HG02884 (cell line): Measurements from ENCODE around the gene LRBA.
"Not testable (repeated sequence)": the region's sequence is repeated elsewhere in the genome, so short reads cannot be mapped to it uniquely, and the experiment has no call there.

Source experiments
- ATAC-seq: cut with Tn5 transposase; IDR thresholded peaks from one replicate; pipeline ENCODE4 v1.9.1; 2021; ENCODE audit warnings: mild to moderate bottlenecking, moderate library complexity; ENCODE audit not compliant: unreplicated experiment

The LRBA gene

GRCh38 chr4:150679765-150680343, 335.2 kb downstream of the LRBA start:
- no peak for ATAC-seq

DNA sequence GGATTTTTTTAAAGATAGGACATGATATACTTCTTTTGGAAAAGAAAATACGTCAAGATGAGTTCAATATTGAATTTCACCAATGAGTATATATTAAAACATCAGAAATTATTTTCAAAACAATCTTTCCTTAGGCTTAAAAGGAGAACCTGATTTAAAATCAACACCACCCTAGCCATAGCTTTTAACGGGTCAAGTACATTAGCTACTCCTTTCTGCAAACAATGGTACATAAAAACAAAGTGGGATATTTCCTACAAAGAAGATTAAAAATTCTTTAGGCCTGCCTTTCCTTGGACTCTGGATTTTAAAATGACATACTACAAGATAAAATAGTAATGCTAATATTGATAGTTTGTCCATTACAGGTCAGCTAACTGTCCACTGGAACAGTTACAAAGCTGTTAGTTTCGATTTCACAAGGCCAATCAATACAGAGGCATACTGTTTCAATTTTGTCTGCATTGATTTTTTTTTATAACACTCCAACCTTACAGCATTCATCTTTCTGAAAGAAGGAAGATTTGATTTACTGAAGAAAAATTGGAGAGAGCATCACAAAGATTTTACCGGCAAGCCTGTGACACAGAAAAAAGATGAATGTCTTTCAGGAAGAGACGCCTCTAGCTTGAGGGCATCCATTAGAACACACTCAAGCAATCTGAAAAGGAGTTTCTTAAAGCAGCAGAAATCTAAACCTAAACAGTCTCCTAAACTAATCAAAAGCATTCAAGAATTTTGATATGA, 335.9 kb downstream of the LRBA start:
- ATAC-seq: no peak

DNA sequence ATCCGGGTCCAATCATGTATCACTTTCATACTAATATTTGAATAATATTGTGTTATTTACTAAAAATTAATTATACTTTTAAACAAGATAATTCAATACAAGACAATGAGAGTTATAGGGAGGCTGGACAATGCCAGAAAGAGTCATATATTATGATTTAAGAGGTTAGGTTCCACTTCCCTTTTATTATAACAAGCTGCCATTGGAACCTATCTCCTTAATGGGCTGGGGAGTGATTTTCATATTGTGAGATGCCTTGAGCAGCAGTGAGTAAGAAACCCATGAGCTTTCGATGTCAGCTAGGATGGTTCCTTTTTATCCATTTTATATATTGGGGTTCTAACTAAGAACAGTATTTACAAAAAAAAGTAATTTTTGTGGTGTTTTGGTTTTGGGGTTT, 341.3 kb downstream of the LRBA start:
- ATAC-seq: no peak

GRCh38 chr4:150668824-150669223, 346.3 kb downstream of the LRBA start:
- ATAC-seq: no peak

DNA sequence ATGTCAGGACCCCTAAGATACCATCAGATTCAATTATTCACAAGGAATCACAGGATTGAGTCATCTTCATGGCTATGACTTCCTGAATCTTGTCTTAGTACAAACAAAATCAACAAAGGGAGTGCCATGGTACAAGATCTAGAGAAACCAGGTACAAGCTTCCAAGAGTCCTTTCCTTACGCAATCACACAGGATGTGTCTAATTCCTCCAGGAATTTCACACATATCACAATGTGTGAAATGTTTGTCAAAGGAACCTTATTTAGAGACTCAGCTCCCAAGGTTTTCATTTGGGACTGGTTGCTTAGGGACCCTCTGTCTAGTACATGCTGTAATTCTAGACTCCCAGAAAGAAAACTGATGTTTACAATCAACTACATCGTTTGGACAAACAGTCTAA, 350.1 kb downstream of the LRBA start:
- no peak for ATAC-seq

- no peak for ATAC-seq
These were observed 352.4 kb downstream of the LRBA start for GRCh38 chr4:150662686-150663085.

DNA sequence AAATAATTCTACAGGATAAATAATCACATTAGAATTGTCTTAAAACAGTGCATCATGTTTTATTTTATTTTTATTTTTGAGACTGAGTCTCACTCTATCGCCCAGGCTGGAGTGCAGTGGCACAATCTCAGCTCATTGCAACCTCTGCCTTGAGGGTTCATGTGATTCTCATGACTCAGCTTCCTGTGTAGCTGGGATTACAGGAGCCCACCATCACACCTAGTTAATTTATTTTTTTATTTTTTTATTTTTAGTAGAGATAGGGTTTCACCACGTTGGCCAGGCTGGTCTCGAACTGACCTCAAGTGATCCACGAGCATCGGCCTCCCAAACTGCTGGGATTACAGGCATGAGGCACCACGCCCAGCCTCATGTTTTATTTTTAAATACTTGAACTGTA, 353.5 kb downstream of the LRBA start:
- ATAC-seq: not testable (repeated sequence)

DNA sequence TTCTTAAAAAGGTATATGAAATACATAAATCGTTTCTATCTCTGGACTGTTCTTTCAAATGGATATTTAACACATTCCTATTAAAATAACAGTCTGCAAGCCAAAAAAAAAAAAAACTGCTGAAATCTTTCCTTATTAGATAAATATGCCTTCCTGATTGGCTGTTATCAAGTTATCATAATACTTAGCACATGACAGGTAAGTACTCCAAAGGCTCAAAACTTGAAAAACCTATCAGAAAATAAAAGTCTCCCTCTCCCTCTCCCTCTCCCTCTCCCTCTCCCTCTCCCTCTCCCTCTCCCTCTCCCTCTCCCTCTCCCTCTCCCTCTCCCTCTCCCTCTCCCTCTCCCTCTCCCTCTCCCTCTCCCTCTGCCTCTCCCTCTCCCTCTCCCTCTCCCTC, 356.8 kb downstream of the LRBA start:
- ATAC-seq: not testable (repeated sequence)

DNA sequence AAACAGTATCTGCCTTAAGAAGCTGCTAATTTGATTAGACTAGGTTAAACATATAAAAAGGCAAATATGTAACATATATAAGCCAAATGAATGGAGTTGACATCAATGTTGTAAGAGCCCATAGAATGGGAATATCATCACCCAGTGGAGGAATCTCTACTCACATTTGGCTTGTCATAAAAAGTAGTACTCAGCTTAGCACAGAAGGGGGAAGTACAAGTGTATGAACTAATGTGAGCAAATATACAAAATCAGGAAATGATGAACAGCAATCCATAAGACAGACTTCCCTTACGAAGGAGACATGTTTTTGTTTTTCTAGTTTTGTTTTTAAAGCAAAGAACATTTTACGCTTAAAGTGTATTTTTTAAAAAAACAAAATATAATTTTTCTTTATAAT, 358.2 kb downstream of the LRBA start:
- no peak for ATAC-seq

GRCh38 chr4:150650751-150651150, 364.3 kb downstream of the LRBA start:
- ATAC-seq: no peak

DNA sequence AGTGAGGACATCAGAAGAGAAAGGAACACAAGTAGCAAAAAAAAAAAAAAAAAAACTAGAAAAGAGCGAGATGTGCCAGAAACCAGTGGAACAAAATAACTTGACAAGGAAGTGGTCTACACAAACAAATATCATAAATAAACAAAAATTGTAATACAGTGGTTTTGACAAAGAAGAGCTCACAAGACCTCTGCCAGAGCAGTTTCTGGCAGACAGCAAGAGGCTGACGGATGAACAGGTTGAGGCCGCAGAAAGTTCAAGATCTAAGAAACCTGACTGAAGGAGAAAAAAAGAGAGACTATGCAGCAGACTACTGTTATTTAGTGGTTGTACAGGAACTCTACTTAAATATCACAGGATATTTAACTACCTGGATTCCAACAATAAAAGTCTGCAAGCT, 367.0 kb downstream of the LRBA start:
- ATAC-seq: no peak

GRCh38 chr4:150647008-150647407, 368.1 kb downstream of the LRBA start:
- ATAC-seq: no peak

- no peak for ATAC-seq
These were observed 373.5 kb downstream of the LRBA start for GRCh38 chr4:150641612-150642011.

- no peak for ATAC-seq
These were observed 382.4 kb downstream of the LRBA start for GRCh38 chr4:150632639-150633038.

- no peak for ATAC-seq
These were observed 387.0 kb downstream of the LRBA start for GRCh38 chr4:150628073-150628472.

GRCh38 chr4:150625033-150625432, 390.1 kb downstream of the LRBA start:
- no peak for ATAC-seq

DNA sequence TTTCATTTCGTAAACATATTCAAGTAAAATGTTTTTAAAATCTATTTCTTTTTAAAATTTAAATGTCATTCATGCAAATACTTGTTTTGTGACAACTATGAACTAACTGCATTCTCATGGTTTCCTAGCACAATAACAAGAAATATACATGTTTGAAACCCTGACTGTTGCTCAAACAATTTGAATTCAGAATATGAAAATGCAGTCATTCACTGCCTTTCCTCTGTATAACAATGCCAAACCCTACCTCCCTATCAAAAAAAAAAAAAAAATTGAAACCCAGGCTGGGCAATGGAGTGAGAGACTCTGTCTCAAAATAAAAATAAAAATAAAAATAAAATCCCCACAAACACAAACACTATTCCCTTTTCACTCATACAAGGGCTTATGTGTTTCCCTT, 391.0 kb downstream of the LRBA start:
- no peak for ATAC-seq

DNA sequence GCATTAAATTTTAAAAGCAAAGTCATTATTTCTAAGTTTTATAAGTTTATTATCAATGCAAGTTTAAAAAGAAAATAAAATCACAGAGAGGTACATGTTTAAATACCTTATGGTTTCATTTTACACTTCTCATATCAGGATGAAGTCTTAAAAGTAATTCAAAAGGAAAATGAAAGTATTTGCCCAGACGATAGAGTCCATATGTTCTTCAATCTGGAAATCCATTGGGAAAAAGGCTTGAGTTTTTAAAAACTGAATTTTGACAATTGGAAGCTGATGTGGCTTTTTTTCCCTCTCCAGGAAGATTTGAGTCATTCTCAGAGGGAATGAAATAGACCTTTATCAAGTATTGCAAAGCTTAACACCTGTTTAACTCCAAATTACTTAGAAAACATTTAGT, 396.0 kb downstream of the LRBA start:
- ATAC-seq: peak; percentile 66

GRCh38 chr4:150609131-150609530, 406.0 kb downstream of the LRBA start:
- ATAC-seq: no peak

DNA sequence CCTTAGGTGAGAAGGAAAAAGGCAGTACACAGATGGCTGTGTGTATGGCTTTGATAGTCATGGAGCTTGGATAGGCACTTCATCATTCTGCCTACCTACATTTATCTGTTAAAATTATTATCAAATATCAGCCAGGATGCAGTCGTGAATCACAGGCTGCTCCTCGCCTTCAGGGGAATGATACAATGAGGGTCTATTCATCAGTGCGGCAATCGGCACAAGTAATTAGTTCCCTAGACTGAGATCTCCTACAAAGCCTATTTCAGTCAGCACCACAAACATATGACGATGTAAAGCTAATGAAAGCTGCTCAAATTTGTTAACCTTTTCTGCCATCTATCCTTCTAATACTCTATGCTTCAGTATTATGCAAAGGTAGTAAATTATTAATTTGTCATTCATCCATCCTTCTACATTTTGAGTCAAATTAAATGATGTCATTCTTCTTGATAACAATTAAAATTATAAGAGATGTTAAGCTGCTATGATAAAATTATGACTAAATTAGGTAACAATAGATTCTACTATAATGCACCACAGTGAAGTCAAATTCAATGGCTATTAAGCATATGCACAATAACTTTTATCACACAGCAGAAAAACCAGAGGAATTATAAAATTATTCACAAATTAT, 414.2 kb downstream of the LRBA start:
- ATAC-seq: no peak

DNA sequence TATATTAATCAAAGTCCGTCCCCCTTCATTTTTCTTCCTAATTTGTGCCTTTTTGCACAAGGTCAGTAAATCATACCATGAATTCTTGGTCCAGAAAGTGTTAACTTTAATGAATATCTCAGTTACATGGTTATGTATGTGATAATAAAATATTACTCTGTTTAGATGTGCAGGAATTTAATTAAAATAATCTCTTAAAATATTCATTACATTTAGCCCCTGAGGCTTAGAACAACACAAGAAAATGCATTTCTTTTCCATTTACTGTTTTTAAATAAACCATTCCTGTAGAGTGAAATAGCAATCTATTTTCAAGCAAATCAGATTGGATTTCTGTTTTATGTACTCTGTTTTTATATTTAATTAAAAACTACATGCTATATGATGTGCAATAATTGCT, 415.5 kb downstream of the LRBA start:
- ATAC-seq: no peak

- no peak for ATAC-seq
These were observed 416.2 kb downstream of the LRBA start for GRCh38 chr4:150598909-150599308.
